LNCaP clone FGC (cell line): ENCODE measurements around the gene MPPED2.

ENCODE experiments used
- DNase-seq: peaks from one replicate; pipeline ENCODE4 v3.0.0-alpha.2; 2011; ENCODE audit warnings: low read depth
- H3K4me3 ChIP-seq: 2 replicates; pipeline ENCODE4 v1.5.1; 2011; ENCODE audit warnings: mild to moderate bottlenecking, low read depth, low read length, control low read depth
- CTCF ChIP-seq: IDR thresholded peaks from 2 replicates; pipeline ENCODE4 v1.5.1; 2012; ENCODE audit warnings: mild to moderate bottlenecking; ENCODE audit not compliant: control insufficient read depth, insufficient read depth; ENCODE audit errors: extremely low read depth

Gene MPPED2

GRCh38 chr11:30405385-30405784 is 180.8 kb downstream of the MPPED2 start:
- TF ChIP-seq CTCF: no peak
- H3K4me3 ChIP-seq: no peak overlapping the region
- no peak for DNase-seq

GRCh38 chr11:30404136-30404535 is 182.0 kb downstream of the MPPED2 start:
- no peak for DNase-seq
- H3K4me3 ChIP-seq: no peak overlapping the region
- TF ChIP-seq CTCF: no peak

- no peak for TF ChIP-seq CTCF
- DNase-seq: no peak
- H3K4me3 ChIP-seq: no peak overlapping the region
Observed at GRCh38 chr11:30395751-30396150, 190.4 kb downstream of the MPPED2 start.

- TF ChIP-seq CTCF: no peak
- no peak for DNase-seq
- no peak overlapping the region for H3K4me3 ChIP-seq
Observed at GRCh38 chr11:30393012-30393411, 193.1 kb downstream of the MPPED2 start.

GRCh38 chr11:30392221-30392784 is 193.8 kb downstream of the MPPED2 start:
- no peak overlapping the region for H3K4me3 ChIP-seq
- TF ChIP-seq CTCF: no peak
- DNase-seq: no peak

GRCh38 chr11:30388957-30389356 is 197.2 kb downstream of the MPPED2 start:
- TF ChIP-seq CTCF: no peak
- no peak for DNase-seq

More at GRCh38 chr11:30388957-30389356, 197.2 kb downstream of the MPPED2 start:
- no peak overlapping the region for H3K4me3 ChIP-seq
